K562 (cell line): ENCODE results near the gene MEF2D. TPM values are rescaled to one million over a fixed set of nuclear protein-coding genes. Genes with fewer than 3 reads are reported as not detected.

Experiments used
- ARHGAP35 ChIP-seq: fragments of 450-650 bp; IDR thresholded peaks from 2 replicates; pipeline ENCODE4 v1.6.1; 2018; ENCODE audit not compliant: partially characterized antibody
- CCNT2 ChIP-seq: IDR thresholded peaks from 2 replicates; pipeline ENCODE4 v1.6.1; 2011; ENCODE audit warnings: borderline replicate concordance, low read depth, mild to moderate bottlenecking, moderate library complexity, mixed read lengths, low read length; ENCODE audit not compliant: insufficient read length; ENCODE audit errors: extremely low read depth
- CREBBP ChIP-seq: IDR thresholded peaks from one replicate; pipeline ENCODE4 v1.6.1; 2012; ENCODE audit warnings: low read depth, mild to moderate bottlenecking, control low read depth, inconsistent platforms, low read length
- FOXO4 ChIP-seq: fragments of 450-650 bp; formaldehyde crosslinking; IDR thresholded peaks from 2 replicates; pipeline ENCODE4 v1.4.0; 2020; ENCODE audit warnings: mild to moderate bottlenecking, moderate library complexity
- HMGXB4 ChIP-seq: sonication (generic); formaldehyde crosslinking; IDR thresholded peaks from 2 replicates; pipeline ENCODE4 v1.8.1; 2023; ENCODE audit warnings: mild to moderate bottlenecking, missing genetic modification reagents
- NBN ChIP-seq: fragments of 450-650 bp; IDR thresholded peaks from 2 replicates; pipeline ENCODE4 v1.6.1; 2016; ENCODE audit warnings: low read depth, mild to moderate bottlenecking
- PML ChIP-seq: IDR thresholded peaks from 2 replicates; pipeline ENCODE4 v1.6.1; 2012; ENCODE audit warnings: low read length, inconsistent platforms
- PPARD ChIP-seq: fragments of 250-450 bp; sonication (Bioruptor Pico); IDR thresholded peaks from 2 replicates; pipeline ENCODE4 v1.8.0; 2022; ENCODE audit warnings: inconsistent platforms, mild to moderate bottlenecking, moderate library complexity
- SRSF1 ChIP-seq: fragments of 200-400 bp; formaldehyde crosslinking; IDR thresholded peaks from 2 replicates; pipeline ENCODE4 v1.6.1; 2017; ENCODE audit warnings: mild to moderate bottlenecking, low read depth, low read length, moderate library complexity
- ZNF407 ChIP-seq: fragments of 450-650 bp; IDR thresholded peaks from 2 replicates; pipeline ENCODE4 v1.6.1; 2016; ENCODE audit warnings: low read depth
- ZNF431 ChIP-seq: sonication (generic); formaldehyde crosslinking; IDR thresholded peaks from 2 replicates; pipeline ENCODE4 v1.8.0; 2022; ENCODE audit warnings: mild to moderate bottlenecking, missing genetic modification reagents
- polyA plus RNA-seq, 8 experiments: library from polyadenylated mRNA; depleted of rRNA in 4 of 8; stranded (reverse) in 5 of 8; unstranded in 3 of 8; fragments of >200 nt; fragmentation: Nextera tagmentation in 2 of 8; fragmentation: Illumina TruSeq in 1 of 8; extraction: Ambion mirVana in 2 of 8; extraction: Trizol in 1 of 8; gene quantifications; 2 replicates each; pipeline versions ENCODE4 v1.2.1 to v1.2.3, GENCODE V29; 2011 to 2014; ENCODE audit warnings: inconsistent platforms in 1 of 8, missing spikeins in 1 of 8
- total RNA-seq, 7 experiments: library from RNA; depleted of rRNA in 6 of 7; stranded (reverse); fragments of >200 nt in 6 of 7; fragmentation: Illumina TruSeq in 2 of 7; extraction: Trizol in 2 of 7; gene quantifications; 2 replicates each; pipeline versions ENCODE4 v1.2.1 to v1.2.3, GENCODE V29; 2011 to 2021; ENCODE audit warnings: low replicate concordance in 1 of 7
- TF ChIP-seq, protein P1 (sequence below): fragments of 250-450 bp; sonication (Bioruptor Pico); IDR thresholded peaks from 2 replicates; pipeline ENCODE4 v1.4.0; 2020
- TF ChIP-seq, protein P2 (sequence below): fragments of 200-400 bp; formaldehyde crosslinking; IDR thresholded peaks from 2 replicates; pipeline ENCODE4 v1.6.1; 2017; ENCODE audit warnings: mild to moderate bottlenecking, low read depth, low read length, moderate library complexity

Gene MEF2D
- total and polyA plus RNA-seq, 9 of the 15 experiments (the other 6 are each of a cell fraction or from before 2014, with no cell fraction given): 0.10 to 19.5 (median 2.6) TPM

- TF ChIP-seq, protein P1, sequence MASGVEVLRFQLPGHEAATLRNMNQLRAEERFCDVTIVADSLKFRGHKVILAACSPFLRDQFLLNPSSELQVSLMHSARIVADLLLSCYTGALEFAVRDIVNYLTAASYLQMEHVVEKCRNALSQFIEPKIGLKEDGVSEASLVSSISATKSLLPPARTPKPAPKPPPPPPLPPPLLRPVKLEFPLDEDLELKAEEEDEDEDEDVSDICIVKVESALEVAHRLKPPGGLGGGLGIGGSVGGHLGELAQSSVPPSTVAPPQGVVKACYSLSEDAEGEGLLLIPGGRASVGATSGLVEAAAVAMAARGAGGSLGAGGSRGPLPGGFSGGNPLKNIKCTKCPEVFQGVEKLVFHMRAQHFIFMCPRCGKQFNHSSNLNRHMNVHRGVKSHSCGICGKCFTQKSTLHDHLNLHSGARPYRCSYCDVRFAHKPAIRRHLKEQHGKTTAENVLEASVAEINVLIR (CRISPR knock-in tag): no peak
- TF ChIP-seq ZNF407 (no peak), CREBBP (no peak), ZNF431 (CRISPR knock-in tag) (no peak), CCNT2 (no peak), SRSF1 (no peak), PPARD (CRISPR knock-in tag) (no peak), PML (peak; percentile 47; the same call in 1 of the 2 replicates), HMGXB4 (CRISPR knock-in tag) (no peak), ARHGAP35 (no peak), NBN (no peak), FOXO4 (no peak)
- TF ChIP-seq, protein P2, sequence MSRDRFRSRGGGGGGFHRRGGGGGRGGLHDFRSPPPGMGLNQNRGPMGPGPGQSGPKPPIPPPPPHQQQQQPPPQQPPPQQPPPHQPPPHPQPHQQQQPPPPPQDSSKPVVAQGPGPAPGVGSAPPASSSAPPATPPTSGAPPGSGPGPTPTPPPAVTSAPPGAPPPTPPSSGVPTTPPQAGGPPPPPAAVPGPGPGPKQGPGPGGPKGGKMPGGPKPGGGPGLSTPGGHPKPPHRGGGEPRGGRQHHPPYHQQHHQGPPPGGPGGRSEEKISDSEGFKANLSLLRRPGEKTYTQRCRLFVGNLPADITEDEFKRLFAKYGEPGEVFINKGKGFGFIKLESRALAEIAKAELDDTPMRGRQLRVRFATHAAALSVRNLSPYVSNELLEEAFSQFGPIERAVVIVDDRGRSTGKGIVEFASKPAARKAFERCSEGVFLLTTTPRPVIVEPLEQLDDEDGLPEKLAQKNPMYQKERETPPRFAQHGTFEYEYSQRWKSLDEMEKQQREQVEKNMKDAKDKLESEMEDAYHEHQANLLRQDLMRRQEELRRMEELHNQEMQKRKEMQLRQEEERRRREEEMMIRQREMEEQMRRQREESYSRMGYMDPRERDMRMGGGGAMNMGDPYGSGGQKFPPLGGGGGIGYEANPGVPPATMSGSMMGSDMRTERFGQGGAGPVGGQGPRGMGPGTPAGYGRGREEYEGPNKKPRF: no peak
Measured at GRCh38 chr1:156492013-156492590, 8.5 kb downstream of the MEF2D start (continued).
